AG04450 (cell line): Measurements from ENCODE around the gene HNRNPA1. TPM values are rescaled to one million over a fixed set of nuclear protein-coding genes. Genes with fewer than 3 reads are reported as not detected.
A peak's percentile ranks its signal among the peaks of the same experiment; 100 is the strongest.
"Not testable (repeated sequence)": the region's sequence is repeated elsewhere in the genome, so short reads cannot be mapped to it uniquely, and the experiment has no call there.

Source experiments
- CTCF ChIA-PET: fragments of 300-600, 350-600 bp; formaldehyde crosslinking; extraction: SDS; loops from one replicate; lab custom pipeline; 2022; ENCODE audit warnings: antibody characterized with exemption, inconsistent platforms; lab: Charles Lee
- POLR2A ChIA-PET: fragments of 350-600 bp; formaldehyde crosslinking; extraction: SDS; loops from one replicate; lab custom pipeline; 2021; ENCODE audit warnings: antibody characterized with exemption, inconsistent platforms; lab: Yijun Ruan, JAX
- DNase-seq: peaks from one replicate; pipeline ENCODE4 v3.0.0-alpha.2; 2011; ENCODE audit warnings: low read depth, low spot score
- H3K27ac ChIP-seq: one replicate; pipeline ENCODE4 v1.5.1; 2012; ENCODE audit warnings: low read depth, low read length, control low read depth
- H3K27me3 ChIP-seq: one replicate; pipeline ENCODE4 v1.6.0; 2012; ENCODE audit warnings: low read length; ENCODE audit not compliant: control insufficient read depth, insufficient read depth
- H3K4me3 ChIP-seq: 2 replicates; pipeline ENCODE4 v1.5.1; 2011; ENCODE audit warnings: mild to moderate bottlenecking, low read depth, low read length, control low read depth
- H3K9me3 ChIP-seq: 2 replicates; pipeline ENCODE4 v1.5.1; 2012; ENCODE audit warnings: low read length; ENCODE audit not compliant: control insufficient read depth, insufficient read depth
- CTCF ChIP-seq: IDR thresholded peaks from 2 replicates; pipeline ENCODE4 v1.5.1; 2011; ENCODE audit warnings: low read depth, low read length, control low read depth, inconsistent platforms
- polyA plus RNA-seq: library from polyadenylated mRNA; depleted of rRNA; stranded (reverse); fragments of >200 nt; gene quantifications from 2 replicates; pipeline ENCODE4 v1.2.3, GENCODE V29; 2011

HNRNPA1 gene
- polyA plus RNA-seq, 1 experiment, result 845 TPM

GRCh38 chr12:54277823-54278276 is 2.7 kb upstream of the HNRNPA1 start:
- peak overlapping the region; percentile 70 for H3K4me3 ChIP-seq
- ChIA-PET POLR2A (interaction anchor here (0.6 to 1.2 kb wide), 2 partner anchors 20 to 48 kb away, joined by 3 to 5 read pairs; no protein-coding TSS in a partner anchor), CTCF (interaction anchor here (1.0 to 1.4 kb wide), 3 partner anchors 26 to 64 kb away, joined by 3 to 4 read pairs (median 3); partner anchors contain the start of gene COPZ1)
- no peak overlapping the region for H3K27ac ChIP-seq
- no peaks in the 10 kb centered on the region for H3K27me3 ChIP-seq
- no peak for TF ChIP-seq CTCF
- DNase-seq, result no peak
- no peaks in the 10 kb centered on the region for H3K9me3 ChIP-seq

GRCh38 chr12:54279227-54279631 is 1.3 kb upstream of the HNRNPA1 start:
- H3K9me3 ChIP-seq, result no peaks in the 10 kb centered on the region
- peak overlapping the region; percentile 70 for H3K4me3 ChIP-seq
- no peaks in the 10 kb centered on the region for H3K27me3 ChIP-seq
- no peak for DNase-seq
- peak overlapping the region; percentile 85 for H3K27ac ChIP-seq
- POLR2A ChIA-PET, result interaction anchor here (0.6 to 2.6 kb wide), 17 partner anchors 9 to 138 kb away, joined by 3 to 36 read pairs (median 8); partner anchors contain the start of genes COPZ1 and NFE2
- no peak for TF ChIP-seq CTCF
- CTCF ChIA-PET, result interaction anchor here (0.6 to 3.2 kb wide), 7 partner anchors 14 to 100 kb away, joined by 3 to 22 read pairs (median 5); partner anchors contain the start of gene COPZ1

- no peaks in the 10 kb centered on the region for H3K9me3 ChIP-seq
- CTCF ChIA-PET, result interaction anchor here (0.6 to 3.2 kb wide), 11 partner anchors 14 to 100 kb away, joined by 3 to 22 read pairs (median 5); partner anchors contain the start of gene COPZ1
- POLR2A ChIA-PET, result interaction anchor here (0.6 to 2.6 kb wide), 29 partner anchors 9 to 138 kb away, joined by 3 to 36 read pairs (median 5); partner anchors contain the start of genes COPZ1 and NFE2
- peak within 1 kb of the TSS; percentile 87 for H3K27ac ChIP-seq
- DNase-seq, result peak; percentile 100
- no peak for TF ChIP-seq CTCF
- no peaks in the 10 kb centered on the region for H3K27me3 ChIP-seq
- peak within 1 kb of the TSS; percentile 93 for H3K4me3 ChIP-seq
Measured at GRCh38 chr12:54279632-54280467, 676 bp upstream of the HNRNPA1 start, which contains the start of gene CBX5. CBX5 (minus strand) TSS chr12:54280122; CDS start chr12:54257650, 22,472 bp downstream.

- not testable (repeated sequence) for H3K9me3 ChIP-seq
- POLR2A ChIA-PET, result interaction anchor here (1.1 to 2.3 kb wide), 4 partner anchors 15 to 89 kb away, joined by 3 to 9 read pairs (median 4); partner anchors contain the start of gene NFE2
- peak overlapping the region; percentile 93 for H3K4me3 ChIP-seq
Measured at GRCh38 chr12:54281261-54281638, 724 bp downstream of the HNRNPA1 start.

GRCh38 chr12:54281694-54282093 is 1.2 kb downstream of the HNRNPA1 start:
- ChIA-PET POLR2A (interaction anchor here (1.1 to 1.4 kb wide), 3 partner anchors 15 to 29 kb away, joined by 3 to 5 read pairs (median 4); partner anchors contain the start of gene NFE2), CTCF (interaction anchor here (0.7 to 3.2 kb wide), 7 partner anchors 30 to 98 kb away, joined by 4 to 22 read pairs (median 5); partner anchors contain the start of gene COPZ1)
- peak overlapping the region; percentile 93 for H3K4me3 ChIP-seq
- not testable (repeated sequence) for H3K9me3 ChIP-seq, DNase-seq, H3K27me3 ChIP-seq, H3K27ac ChIP-seq

More at GRCh38 chr12:54281261-54281638, 724 bp downstream of the HNRNPA1 start:
- DNase-seq, H3K27me3 ChIP-seq: not testable (repeated sequence)
- H3K27ac ChIP-seq, result peak overlapping the region; percentile 87
- CTCF ChIA-PET, result interaction anchor here (0.7 to 3.2 kb wide), 7 partner anchors 30 to 98 kb away, joined by 4 to 22 read pairs (median 5); partner anchors contain the start of gene COPZ1
